H9 (cell line): Measurements from ENCODE around the gene ODF2. TPM values are rescaled to one million over a fixed set of nuclear protein-coding genes. Genes with fewer than 3 reads are reported as not detected.

Experiments used
- DNase-seq: peaks from one replicate; pipeline ENCODE4 v3.0.0-alpha.2; 2017
- H2AFZ ChIP-seq: one replicate; pipeline ENCODE4 v1.6.1; 2013; ENCODE audit warnings: mild to moderate bottlenecking, low read length, control low read depth, moderate library complexity
- H2AK5ac ChIP-seq: 2 replicates; pipeline ENCODE4 v1.6.1; 2013; ENCODE audit warnings: low read length, control low read depth, mixed read lengths; ENCODE audit not compliant: insufficient read length
- H2BK120ac ChIP-seq: one replicate; pipeline ENCODE4 v1.6.1; 2013; ENCODE audit warnings: low read depth, mild to moderate bottlenecking, low read length, control low read depth, inconsistent platforms; ENCODE audit not compliant: poor library complexity, severe bottlenecking
- H2BK12ac ChIP-seq: 2 replicates; pipeline ENCODE4 v1.6.1; 2013; ENCODE audit warnings: low read length, control low read depth, mixed read lengths, low read depth; ENCODE audit not compliant: insufficient read length
- H2BK15ac ChIP-seq: 2 replicates; pipeline ENCODE4 v1.6.1; 2013; ENCODE audit warnings: low read depth, low read length, control low read depth
- H2BK20ac ChIP-seq: one replicate; pipeline ENCODE4 v1.6.1; 2013; ENCODE audit warnings: low read depth, mild to moderate bottlenecking, low read length, control low read depth, inconsistent platforms; ENCODE audit not compliant: poor library complexity, severe bottlenecking
- H2BK5ac ChIP-seq: 2 replicates; pipeline ENCODE4 v1.6.1; 2013; ENCODE audit warnings: low read length, control low read depth, mixed read lengths; ENCODE audit not compliant: insufficient read length
- H3K14ac ChIP-seq: 2 replicates; pipeline ENCODE4 v1.6.1; 2013; ENCODE audit warnings: low read length, control low read depth; ENCODE audit not compliant: insufficient read depth
- H3K18ac ChIP-seq: 2 replicates; pipeline ENCODE4 v1.6.1; 2013; ENCODE audit warnings: low read depth, mild to moderate bottlenecking, mixed read lengths, low read length, control low read depth; ENCODE audit not compliant: insufficient read length
- H3K23ac ChIP-seq: 2 replicates; pipeline ENCODE4 v1.6.1; 2013; ENCODE audit warnings: low read length, control low read depth, mixed read lengths, low read depth; ENCODE audit not compliant: insufficient read length
- H3K23me2 ChIP-seq: 2 replicates; pipeline ENCODE4 v1.6.1; 2013; ENCODE audit warnings: low read depth, mild to moderate bottlenecking, mixed read lengths, low read length, control low read depth; ENCODE audit not compliant: insufficient read length, poor library complexity, severe bottlenecking
- H3K27ac ChIP-seq: 2 replicates; pipeline ENCODE4 v1.5.1; 2013; ENCODE audit warnings: low read length, control low read depth, mixed read lengths, low read depth; ENCODE audit not compliant: insufficient read length
- H3K27me3 ChIP-seq: 2 replicates; pipeline ENCODE4 v1.6.1; 2013; ENCODE audit warnings: low read length, control low read depth, inconsistent platforms; ENCODE audit not compliant: insufficient read depth
- H3K4ac ChIP-seq: 2 replicates; pipeline ENCODE4 v1.6.1; 2013; ENCODE audit warnings: low read depth, mild to moderate bottlenecking, control low read depth, inconsistent platforms, low read length, moderate library complexity
- H3K4me1 ChIP-seq: 2 replicates; pipeline ENCODE4 v1.6.1; 2013; ENCODE audit warnings: low read length, control low read depth, inconsistent platforms; ENCODE audit not compliant: insufficient read depth
- H3K4me2 ChIP-seq: 2 replicates; pipeline ENCODE4 v1.6.1; 2013; ENCODE audit warnings: low read length, control low read depth, mixed read lengths; ENCODE audit not compliant: insufficient read length, insufficient read depth
- H3K56ac ChIP-seq: 2 replicates; pipeline ENCODE4 v1.6.1; 2013; ENCODE audit warnings: low read depth, mild to moderate bottlenecking, mixed read lengths, low read length, control low read depth; ENCODE audit not compliant: insufficient read length
- H3K79me1 ChIP-seq: 2 replicates; pipeline ENCODE4 v1.6.1; 2013; ENCODE audit warnings: low read depth, mild to moderate bottlenecking, moderate library complexity, low read length, control low read depth, inconsistent platforms; ENCODE audit not compliant: insufficient read depth, poor library complexity, severe bottlenecking
- H3K79me2 ChIP-seq: 2 replicates; pipeline ENCODE4 v1.6.1; 2013; ENCODE audit warnings: low read length, control low read depth, inconsistent platforms; ENCODE audit not compliant: insufficient read depth
- H3K9ac ChIP-seq: 2 replicates; pipeline ENCODE4 v1.6.1; 2013; ENCODE audit warnings: low read length, control low read depth, mixed read lengths; ENCODE audit not compliant: insufficient read length; ENCODE audit errors: extremely low read depth
- H3K9me3 ChIP-seq: one replicate; pipeline ENCODE4 v1.6.1; 2013; ENCODE audit warnings: low read depth, low read length, inconsistent platforms; ENCODE audit not compliant: control insufficient read depth
- H3T11ph ChIP-seq: one replicate; pipeline ENCODE4 v1.6.1; 2013; ENCODE audit warnings: mild to moderate bottlenecking, low read length, control low read depth, inconsistent platforms
- H4K20me1 ChIP-seq: one replicate; pipeline ENCODE4 v1.6.1; 2013; ENCODE audit not compliant: control insufficient read depth, insufficient read length, insufficient read depth
- H4K5ac ChIP-seq: 2 replicates; pipeline ENCODE4 v1.6.1; 2013; ENCODE audit warnings: low read depth, mild to moderate bottlenecking, mixed read lengths, low read length, control low read depth; ENCODE audit not compliant: insufficient read length
- H4K8ac ChIP-seq: replicated peaks from 2 replicates; pipeline ENCODE4 v1.6.1; 2013; ENCODE audit warnings: low read length, control low read depth, mixed read lengths, low read depth; ENCODE audit not compliant: insufficient read length
- H4K91ac ChIP-seq: 2 replicates; pipeline ENCODE4 v1.6.1; 2013; ENCODE audit warnings: low read depth, mild to moderate bottlenecking, moderate library complexity, mixed read lengths, low read length, control low read depth; ENCODE audit not compliant: insufficient read length
- H3K27ac Mint-ChIP-seq, 3 experiments: 2 replicates in 2 of 3; 3 replicates in 1 of 3; pipeline ENCODE4 v1.8.0; 2020 to 2021; ENCODE audit warnings: mixed read lengths in 3 of 3, mild to moderate bottlenecking in 1 of 3, moderate library complexity in 1 of 3
- H3K27me3 Mint-ChIP-seq: 2 replicates; pipeline ENCODE4 v1.8.0; 2021; ENCODE audit warnings: low read depth, mild to moderate bottlenecking, moderate library complexity, mixed read lengths
- H3K36me3 Mint-ChIP-seq, 3 experiments: 2 replicates in 2 of 3; 3 replicates in 1 of 3; pipeline ENCODE4 v1.8.0; 2020 to 2021; ENCODE audit warnings: low read depth in 3 of 3, mixed read lengths in 3 of 3; ENCODE audit not compliant: insufficient read depth in 1 of 3
- H3K4me1 Mint-ChIP-seq, 2 experiments: 2 replicates each; pipeline ENCODE4 v1.8.0; 2020; ENCODE audit warnings: mixed read lengths in 2 of 2
- H3K4me3 Mint-ChIP-seq, 2 experiments: 2 replicates in 1 of 2; 3 replicates in 1 of 2; pipeline ENCODE4 v1.8.0; 2020 to 2021; ENCODE audit warnings: mild to moderate bottlenecking in 2 of 2, mixed read lengths in 2 of 2, moderate library complexity in 1 of 2
- H3K9me3 Mint-ChIP-seq, 2 experiments: 2 replicates in 1 of 2; 3 replicates in 1 of 2; pipeline ENCODE4 v1.8.0; 2020; ENCODE audit warnings: mild to moderate bottlenecking in 2 of 2, mixed read lengths in 2 of 2, moderate library complexity in 1 of 2
- CTCF ChIP-seq: fragments of 200-600 bp; sonication (generic); conservative IDR thresholded peaks from 3 replicates; pipeline ENCODE4 v1.8.0; 2021; ENCODE audit warnings: antibody characterized with exemption, mild to moderate bottlenecking
- WGBS: extraction: QIAGEN DNeasy Blood & Tissue Kit; methylation state at CpG from one replicate; pipeline ENCODE4 v1.1.7; 2013; ENCODE audit warnings: missing lambda C conversion rate, low lambda C conversion rate, mixed read lengths; ENCODE audit not compliant: insufficient read length; ENCODE audit errors: extremely low coverage; 5-methylcytosine and 5-hydroxymethylcytosine counted together
- long read RNA-seq: library from polyadenylated mRNA; unstranded; transcript quantifications from one replicate; pipeline ENCODE4 v2.0.0, GENCODE V29; 2020
- total RNA-seq: library from RNA; stranded (reverse); gene quantifications from 2 replicates; pipeline ENCODE4 v1.2.1, GENCODE V29; 2021

Gene ODF2
- 15.7 and 16.7 TPM in 2 replicates for total RNA-seq
- long read RNA-seq, transcript ODF2-201 (21 exons, 3,899 nt): major isoform, 19 of 132 reads
- long read RNA-seq, partial matches to known transcripts: 24 of 132 reads
- long read RNA-seq, other reads (novel, unspliced or antisense): 84 of 132 reads

GRCh38 chr9:128455849-128456612 is at the start of gene ODF2:
TSS of gene ODF2 (plus strand) at chr9:128456006. CDS start at chr9:128456092, 86 bp downstream.
- Mint-ChIP-seq H3K27ac (peak within 1 kb of the TSS in 2 of 3 experiments; percentile 72 to 82; a peak in 4 of 7 replicates), H3K4me1 (peaks cover 8 to 11% of the 10 kb centered on the region in 2 experiments), H3K27me3 (peaks cover 89% of the 10 kb centered on the region), H3K4me3 (peak within 1 kb of the TSS; percentile 78 to 89), H3K36me3 (peaks cover 13 to 21% (median 19%) of the 10 kb centered on the region in 3 experiments; a peak in 6 of 7 replicates), H3K9me3 (peaks cover 0 to 3% of the 10 kb centered on the region in 2 experiments; a peak in 1 of 5 replicates)
- no peak within 1 kb of the TSS for H4K91ac ChIP-seq
- no peak within 1 kb of the TSS for H4K5ac ChIP-seq
- H3T11ph ChIP-seq: no peak within 1 kb of the TSS
- no peak within 1 kb of the TSS for H2AFZ ChIP-seq
- H3K9me3 ChIP-seq: no peaks in the 10 kb centered on the region
- H2BK20ac ChIP-seq: no peak within 1 kb of the TSS
- H2BK120ac ChIP-seq: no peak within 1 kb of the TSS
- no peaks in the 10 kb centered on the region for H3K79me1 ChIP-seq
- H3K9ac ChIP-seq: no peak within 1 kb of the TSS
- no peak within 1 kb of the TSS for H2BK12ac ChIP-seq
- no CpG with 5 or more reads among the region's 82 CpGs for WGBS
- peaks cover 12% of the 10 kb centered on the region for H3K23me2 ChIP-seq
- no peak within 1 kb of the TSS for H2BK15ac ChIP-seq
- H3K27me3 ChIP-seq: peaks cover 19% of the 10 kb centered on the region; the same call in 1 of the 2 replicates
- H4K20me1 ChIP-seq: no peaks in the 10 kb centered on the region
- H3K56ac ChIP-seq: no peak within 1 kb of the TSS
- no peaks in the 10 kb centered on the region for H3K4me1 ChIP-seq
- no peak within 1 kb of the TSS for H3K27ac ChIP-seq
- H4K8ac ChIP-seq: no peak within 1 kb of the TSS
- H3K18ac ChIP-seq: peak within 1 kb of the TSS; percentile 38
- H3K4me2 ChIP-seq: peak within 1 kb of the TSS; percentile 80
- no peak within 1 kb of the TSS for H3K23ac ChIP-seq
- no peaks in the 10 kb centered on the region for H3K79me2 ChIP-seq
- no peak for TF ChIP-seq CTCF
- H3K4ac ChIP-seq: no peak within 1 kb of the TSS
- H2BK5ac ChIP-seq: no peak within 1 kb of the TSS
- DNase-seq: peak; percentile 99
- H2AK5ac ChIP-seq: no peak within 1 kb of the TSS
- peak within 1 kb of the TSS; percentile 60; the same call in 1 of the 2 replicates for H3K14ac ChIP-seq
